GM10266 (cell line): ENCODE measurements around the gene ZCCHC24.

Experiments used
- DNase-seq: peaks from one replicate; pipeline ENCODE4 v3.0.0; 2012; ENCODE audit errors: extremely low spot score
- TF ChIP-seq, protein P1 (sequence below): IDR thresholded peaks from 2 replicates; pipeline ENCODE4 v1.5.1; 2012; ENCODE audit warnings: mild to moderate bottlenecking, low read depth; ENCODE audit not compliant: control insufficient read depth, insufficient read depth; ENCODE audit errors: missing control alignments

The ZCCHC24 gene

GRCh38 chr10:79445161-79445976 lies at the start of gene ZCCHC24:
TSS of gene ZCCHC24 (minus strand) at chr10:79445624. CDS start at chr10:79445440, 184 bp downstream.
- peak; percentile 97 for DNase-seq
- TF ChIP-seq, protein P1, sequence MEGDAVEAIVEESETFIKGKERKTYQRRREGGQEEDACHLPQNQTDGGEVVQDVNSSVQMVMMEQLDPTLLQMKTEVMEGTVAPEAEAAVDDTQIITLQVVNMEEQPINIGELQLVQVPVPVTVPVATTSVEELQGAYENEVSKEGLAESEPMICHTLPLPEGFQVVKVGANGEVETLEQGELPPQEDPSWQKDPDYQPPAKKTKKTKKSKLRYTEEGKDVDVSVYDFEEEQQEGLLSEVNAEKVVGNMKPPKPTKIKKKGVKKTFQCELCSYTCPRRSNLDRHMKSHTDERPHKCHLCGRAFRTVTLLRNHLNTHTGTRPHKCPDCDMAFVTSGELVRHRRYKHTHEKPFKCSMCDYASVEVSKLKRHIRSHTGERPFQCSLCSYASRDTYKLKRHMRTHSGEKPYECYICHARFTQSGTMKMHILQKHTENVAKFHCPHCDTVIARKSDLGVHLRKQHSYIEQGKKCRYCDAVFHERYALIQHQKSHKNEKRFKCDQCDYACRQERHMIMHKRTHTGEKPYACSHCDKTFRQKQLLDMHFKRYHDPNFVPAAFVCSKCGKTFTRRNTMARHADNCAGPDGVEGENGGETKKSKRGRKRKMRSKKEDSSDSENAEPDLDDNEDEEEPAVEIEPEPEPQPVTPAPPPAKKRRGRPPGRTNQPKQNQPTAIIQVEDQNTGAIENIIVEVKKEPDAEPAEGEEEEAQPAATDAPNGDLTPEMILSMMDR, result no peak

- TF ChIP-seq, protein P1, result no peak
- DNase-seq, result no peak
These were observed 48.4 kb upstream of the ZCCHC24 start for GRCh38 chr10:79493806-79494205.

DNA sequence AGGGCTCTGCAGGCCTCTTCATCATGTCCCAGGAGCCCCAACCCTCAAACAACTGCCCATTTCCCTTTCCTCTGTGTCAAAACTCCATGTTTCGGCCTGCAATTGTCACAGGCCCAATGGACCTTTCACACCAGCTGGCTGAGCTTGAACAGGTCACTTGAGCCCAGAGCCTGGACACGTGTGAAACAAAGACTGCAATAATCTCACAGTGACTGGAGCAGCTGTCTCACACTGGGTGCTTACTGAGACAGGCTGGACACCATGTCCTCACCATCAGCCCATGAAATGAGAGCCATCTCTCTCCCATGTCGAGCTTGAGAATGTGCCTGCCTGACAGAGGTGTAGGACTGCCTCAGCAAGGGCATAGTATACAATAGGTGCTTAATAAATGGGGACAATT lies 47.4 kb upstream of the ZCCHC24 start:
- TF ChIP-seq, protein P1, result no peak
- DNase-seq, result no peak

GRCh38 chr10:79492256-79492655 lies 46.8 kb upstream of the ZCCHC24 start:
- DNase-seq, result no peak
- TF ChIP-seq, protein P1, result no peak

DNA sequence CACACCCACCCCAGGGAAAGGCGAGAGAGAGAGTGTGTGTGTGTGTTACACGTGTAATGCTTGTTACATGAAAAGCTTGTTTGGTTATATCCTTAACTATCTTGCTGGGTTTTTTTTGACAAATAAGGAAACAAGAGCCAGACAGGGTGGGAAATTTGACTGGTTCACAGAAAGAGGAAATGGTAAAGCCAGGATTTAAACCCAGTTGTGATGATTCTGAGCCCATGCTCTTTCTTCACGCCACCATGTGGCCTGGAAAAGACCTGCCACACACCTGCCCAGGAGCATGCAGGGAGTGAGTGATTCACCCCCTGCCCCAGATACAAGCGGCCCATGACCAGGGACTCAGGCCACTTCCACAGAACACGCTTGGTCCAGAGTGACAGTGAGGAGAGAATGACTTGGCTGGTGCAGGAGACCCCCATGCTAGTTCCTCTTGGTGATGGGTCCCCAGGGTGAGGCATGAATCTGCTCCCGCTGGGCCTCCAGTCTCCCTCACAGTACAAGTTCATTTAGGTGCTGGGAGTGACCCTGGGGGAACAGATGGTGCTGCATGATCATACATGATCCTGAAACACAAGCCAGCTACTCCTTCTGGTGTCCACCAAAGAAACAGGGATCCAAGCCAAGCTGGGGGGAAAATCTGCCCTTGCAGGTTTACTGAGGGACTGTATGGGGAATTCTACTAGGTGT lies 45.9 kb upstream of the ZCCHC24 start:
- DNase-seq, result no peak
- TF ChIP-seq, protein P1, result peak; percentile 17

- DNase-seq, result peak; percentile 43
- TF ChIP-seq, protein P1, result no peak
These were observed 45.1 kb upstream of the ZCCHC24 start for GRCh38 chr10:79490400-79491142.
